ENCODE measurements around the gene SYMPK.
A peak's percentile ranks its signal among the peaks of the same experiment; 100 is the strongest.
"Not testable (repeated sequence)": the region's sequence is repeated elsewhere in the genome, so short reads cannot be mapped to it uniquely, and the experiment has no call there.

SYMPK gene

GRCh38 chr19:45816236-45817009 is 46.5 kb downstream of the SYMPK start:
- intact Hi-C loops (cut with DNase I), result no loop called here
- no peak for DNase-seq

DNA sequence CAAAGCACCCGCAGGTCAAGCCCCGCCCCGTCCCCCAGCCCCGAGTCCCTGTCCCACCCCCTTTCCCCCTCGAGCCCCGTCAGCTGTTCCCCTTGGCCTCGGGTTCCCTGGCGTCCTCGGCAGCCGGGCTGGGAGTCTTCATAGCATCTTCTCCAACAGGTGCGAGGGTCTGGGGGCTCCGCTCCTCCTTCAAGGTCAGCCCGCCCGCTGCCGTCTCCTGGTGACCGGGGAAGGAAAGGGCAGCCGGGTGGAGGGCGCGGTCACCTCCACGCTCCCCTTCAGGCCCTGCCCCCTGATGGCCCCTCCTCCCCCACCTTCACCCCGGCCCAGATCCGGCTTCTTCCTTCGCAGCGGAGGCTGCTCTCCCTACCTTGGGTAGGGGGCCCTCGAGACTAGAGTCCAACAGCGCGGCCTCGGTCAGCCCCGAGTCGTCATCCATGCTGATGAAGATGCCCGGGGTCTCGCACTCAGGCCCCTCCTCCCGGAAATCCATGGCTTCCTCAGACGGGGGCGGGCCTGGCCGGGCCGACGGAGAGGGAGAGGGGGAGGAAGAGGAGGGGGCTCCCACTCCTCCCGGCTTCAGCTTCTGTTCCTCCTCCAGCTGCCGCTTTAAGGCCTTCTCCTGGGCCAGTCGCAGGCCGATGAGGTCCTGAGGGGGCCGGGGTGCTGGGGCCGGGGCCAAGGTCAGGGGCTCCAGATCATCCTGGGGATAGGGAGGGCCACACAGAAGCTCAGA is 47.3 kb downstream of the SYMPK start:
- intact Hi-C loops (cut with DNase I), result no loop called here
- peak in 1 of 42 donors; percentile 40 for DNase-seq

DNA sequence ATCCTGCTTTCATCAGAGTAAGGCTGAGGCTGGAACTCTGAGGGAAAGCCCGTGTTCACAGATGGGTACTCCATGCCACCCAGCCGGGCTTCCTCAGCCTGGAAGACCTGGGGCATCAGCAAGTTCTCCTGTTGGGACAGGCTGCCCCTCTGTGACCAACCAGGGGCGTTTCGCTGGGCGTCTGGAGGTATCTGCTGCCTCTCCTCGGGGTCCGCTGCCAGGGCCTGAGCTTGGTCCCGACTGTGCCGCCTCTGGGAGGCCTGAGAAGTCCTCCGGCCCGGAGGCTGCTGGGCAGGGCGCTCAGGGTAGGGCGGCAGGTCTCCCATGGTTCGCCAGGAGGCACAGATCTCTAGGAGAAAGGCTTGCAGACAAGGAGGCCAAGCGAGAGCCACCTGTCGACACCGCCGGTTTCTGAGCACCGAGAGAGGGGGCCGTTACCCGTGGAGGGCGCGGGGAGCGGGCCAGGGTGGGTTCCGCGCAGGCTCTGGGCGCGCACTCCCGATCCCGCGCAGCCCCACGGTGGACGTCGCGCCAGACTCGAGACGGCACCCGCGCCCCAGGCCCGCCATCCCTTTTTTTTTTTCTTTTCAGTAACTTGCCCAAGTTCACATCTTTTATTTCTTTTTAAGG is 48.0 kb downstream of the SYMPK start, which contains the start of gene RSPH6A:
RSPH6A (minus strand) TSS at position 458 of the 630 bp plus-strand sequence; CDS start at position 326, 132 bp downstream.
- no peak for DNase-seq
- intact Hi-C loops (cut with DNase I), result no loop called here

DNA sequence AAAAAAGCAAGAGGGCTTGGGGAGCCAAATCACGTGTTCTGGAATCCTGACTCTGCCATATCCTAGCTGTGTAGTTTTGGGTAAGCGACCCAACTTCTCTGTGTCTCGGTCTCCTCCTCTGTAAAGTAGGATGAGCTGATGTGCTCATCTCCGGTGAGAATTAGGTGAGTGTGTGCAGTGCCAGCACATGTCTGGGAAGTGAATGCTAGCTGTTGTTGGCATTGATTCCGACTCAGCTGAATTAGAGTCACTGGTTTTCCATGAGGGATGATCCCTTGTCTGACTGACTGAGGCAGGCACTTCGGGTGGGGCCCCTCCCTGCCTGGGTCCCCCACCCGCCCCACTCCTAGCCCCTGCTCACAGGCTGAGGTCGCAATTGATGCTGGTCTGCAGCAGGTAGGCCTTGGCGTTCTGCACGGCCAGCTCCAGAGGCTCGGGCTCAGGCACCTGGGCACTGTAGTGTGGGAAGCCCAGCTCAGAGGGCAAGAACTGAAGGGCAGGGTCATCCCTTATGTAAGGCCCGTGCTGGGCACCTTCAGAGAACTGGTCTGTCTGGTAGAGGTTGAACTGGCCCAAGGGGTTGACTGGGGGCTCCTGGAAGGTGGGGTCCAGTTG is 48.7 kb downstream of the SYMPK start:
- DNase-seq, result peak in 3 of 42 donors; percentile 20 to 35 (median 34)
- intact Hi-C loops (cut with DNase I), result no loop called here

DNA sequence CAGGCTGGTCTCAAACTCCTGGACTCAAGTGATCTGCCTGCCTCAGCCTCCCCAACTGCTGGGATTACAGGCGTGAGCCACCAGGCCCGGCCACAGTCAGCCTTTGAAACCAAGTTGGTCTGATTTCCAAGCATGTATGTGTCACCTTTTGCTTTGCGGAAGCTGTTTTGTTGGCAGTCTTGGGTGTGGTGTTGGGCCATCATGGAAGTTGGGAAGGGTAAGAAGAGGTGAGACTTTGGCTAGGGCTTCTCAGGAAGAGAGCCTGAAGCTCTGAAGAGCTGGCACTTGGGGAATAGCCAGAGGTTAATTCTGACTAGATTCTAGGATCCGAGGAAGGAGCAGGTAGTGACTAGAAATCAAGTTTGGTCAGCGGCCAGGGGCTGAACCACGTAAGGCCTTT is 50.6 kb downstream of the SYMPK start:
- no peak for DNase-seq
- intact Hi-C loops (cut with DNase I), result no loop called here

- intact Hi-C loops (cut with DNase I), result no loop called here
- no peak for DNase-seq
These were observed 53.2 kb downstream of the SYMPK start for GRCh38 chr19:45809643-45810159.

DNA sequence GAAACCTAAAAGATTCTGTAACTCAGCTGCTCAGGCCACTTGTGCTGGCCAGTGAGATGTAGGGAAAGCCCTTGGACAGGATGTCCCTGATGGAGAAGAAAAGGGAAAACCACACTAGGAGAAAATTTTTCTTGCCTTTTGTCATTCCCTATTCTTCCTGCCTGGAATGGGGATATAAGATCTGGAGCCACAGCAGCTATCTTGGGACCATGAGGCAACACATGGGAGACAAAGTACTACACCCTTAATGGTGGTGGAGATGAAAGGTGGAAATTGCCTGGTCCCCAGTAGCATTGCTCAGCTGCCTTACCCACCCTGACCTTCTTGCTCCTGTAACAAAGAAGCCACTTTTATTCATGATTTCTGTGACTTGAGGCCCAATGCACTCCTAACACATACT is 57.2 kb downstream of the SYMPK start:
- no peak for DNase-seq
- intact Hi-C loops (cut with DNase I), result no loop called here

- intact Hi-C loops (cut with DNase I), result no loop called here
- DNase-seq, result no peak
These were observed 58.1 kb downstream of the SYMPK start for GRCh38 chr19:45804959-45805230.

- no peak for DNase-seq
- intact Hi-C loops (cut with DNase I), result no loop called here
These were observed 58.6 kb downstream of the SYMPK start for GRCh38 chr19:45804140-45804958.

- intact Hi-C loops (cut with DNase I), result no loop called here
- no peak for DNase-seq
These were observed 61.3 kb downstream of the SYMPK start for GRCh38 chr19:45801603-45802175.

DNA sequence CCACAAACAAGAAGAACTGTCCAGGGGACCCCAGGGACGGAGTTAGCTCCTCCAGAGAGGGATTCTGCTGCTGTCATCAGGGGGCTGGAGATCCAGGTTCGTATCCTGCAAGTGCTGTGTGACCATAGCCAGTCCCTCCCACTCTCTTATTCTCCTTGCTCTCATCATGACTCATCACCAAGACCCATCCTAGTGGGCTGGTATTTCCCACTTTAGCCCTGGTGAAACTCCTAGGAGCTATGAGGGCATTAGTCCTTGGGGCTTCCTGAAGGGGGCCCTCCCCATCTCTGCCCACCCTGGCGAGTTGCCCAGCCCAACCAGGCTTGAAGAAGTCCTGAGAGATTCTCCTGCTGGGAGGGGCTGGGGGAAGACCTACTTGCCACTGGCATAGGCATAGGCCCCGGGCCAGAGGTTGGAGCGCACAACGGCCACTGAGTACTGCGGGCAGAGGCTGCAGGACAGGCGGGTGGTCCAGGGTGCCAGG is 62.8 kb downstream of the SYMPK start:
- no peak for DNase-seq

GRCh38 chr19:45799541-45799940 is 63.4 kb downstream of the SYMPK start:
- intact Hi-C loops (cut with DNase I), result loop anchor here (2.0 kb wide), 1 partner anchor 31 kb away; the partner anchor contains the start of gene SIX5
- DNase-seq, result not testable (repeated sequence)

More for the DNA sequence above, 62.8 kb downstream of the SYMPK start:
- intact Hi-C loops (cut with DNase I), result no loop called here

- intact Hi-C loops (cut with DNase I), result loop anchor here (2.0 kb wide), 1 partner anchor 30 kb away; the partner anchor contains the start of gene SIX5
These were observed 63.9 kb downstream of the SYMPK start for GRCh38 chr19:45798995-45799517.

GRCh38 chr19:45794627-45795026 is 68.3 kb downstream of the SYMPK start:
- intact Hi-C loops (cut with DNase I), result no loop called here
- DNase-seq, result no peak

More at GRCh38 chr19:45798995-45799517, 63.9 kb downstream of the SYMPK start:
- DNase-seq, result peak in 38 of 42 donors; percentile 34 to 87 (median 64)

- intact Hi-C loops (cut with DNase I), result no loop called here
- DNase-seq, result no peak
These were observed 69.1 kb downstream of the SYMPK start for GRCh38 chr19:45793876-45794275.

- intact Hi-C loops (cut with DNase I), result no loop called here
- no peak for DNase-seq
These were observed 69.8 kb downstream of the SYMPK start for GRCh38 chr19:45793178-45793564.

GRCh38 chr19:45792470-45793177 is 70.3 kb downstream of the SYMPK start, which contains the start of gene DMWD:
Gene DMWD, minus strand, starts transcription at chr19:45792845. Its CDS starts 89 bp downstream, at chr19:45792756.
- intact Hi-C loops (cut with DNase I), result no loop called here
- peak; percentile 99 to 100 (median 100) for DNase-seq

Data from head of caudate nucleus (tissue), 42 donors.